Hindlimb muscle (tissue), 1 donor: Measurements from ENCODE around the gene TXNDC16. TPM values are rescaled to one million over a fixed set of nuclear protein-coding genes. Genes with fewer than 3 reads are reported as not detected.

ENCODE experiments used
- polyA plus RNA-seq: library from polyadenylated mRNA; unstranded; fragments of 120-200 nt; gene quantifications from one replicate; pipeline ENCODE4 v1.2.1, GENCODE V29; 2013; ENCODE audit not compliant: insufficient read length

The TXNDC16 gene
- polyA plus RNA-seq, 1 donor: 5.3 TPM

Other genes with a start within 250 kb of the TXNDC16 start
- 1.1 TPM for gene PTGER2, start 238.2 kb downstream of the TXNDC16 start, polyA plus RNA-seq
- 2.4 TPM for gene GPR137C, start 331 bp upstream of the TXNDC16 start, polyA plus RNA-seq
- 15.6 TPM for gene ERO1A, start 143.1 kb upstream of the TXNDC16 start, polyA plus RNA-seq
- gene PSMC6, start 154.7 kb upstream of the TXNDC16 start, polyA plus RNA-seq: 88.8 TPM
- 13.0 TPM for gene STYX, start 177.7 kb upstream of the TXNDC16 start, polyA plus RNA-seq
- gene GNPNAT1, start 239.1 kb upstream of the TXNDC16 start, polyA plus RNA-seq: 11.9 TPM